Stimulated activated CD8-positive, alpha-beta memory T cell treated with anti-CD3 and anti-CD28 coated beads, Interleukin-15, amount 100 ng/mL, for 48 hours (primary cell): ENCODE measurements around the gene FBXL15.

Experiments used
- DNase-seq, 2 donors: peaks; one replicate each; pipeline ENCODE4 v3.0.0-alpha.2; 2020; ENCODE audit warnings: low read depth in 2 of 2

Gene FBXL15

GRCh38 chr10:102411341-102412255, 9.0 kb upstream of the FBXL15 start:
- no peak for DNase-seq

GRCh38 chr10:102412293-102412692, 8.3 kb upstream of the FBXL15 start:
- no peak for DNase-seq

- no peak for DNase-seq
Observed at GRCh38 chr10:102413053-102413705, 7.5 kb upstream of the FBXL15 start.

- DNase-seq, result no peak
Observed at GRCh38 chr10:102413806-102414561, 6.7 kb upstream of the FBXL15 start.

- DNase-seq, result no peak
Observed at GRCh38 chr10:102414749-102415148, 5.9 kb upstream of the FBXL15 start.

- DNase-seq, result no peak
Observed at GRCh38 chr10:102416283-102416682, 4.4 kb upstream of the FBXL15 start.

GRCh38 chr10:102416695-102417094, 3.9 kb upstream of the FBXL15 start:
- DNase-seq, result no peak

- no peak for DNase-seq
Observed at GRCh38 chr10:102418622-102419268, 1.9 kb upstream of the FBXL15 start, which contains the start of gene PSD. TSS of gene PSD (minus strand) at chr10:102418785. CDS start at chr10:102417038, 1,747 bp downstream.

GRCh38 chr10:102419269-102420180, 1.1 kb upstream of the FBXL15 start:
- DNase-seq, result no peak

- no peak for DNase-seq
Observed at GRCh38 chr10:102420181-102420713, 389 bp upstream of the FBXL15 start.

GRCh38 chr10:102421507-102421756, 796 bp downstream of the FBXL15 start:
- no peak for DNase-seq

- no peak for DNase-seq
Observed at GRCh38 chr10:102421757-102422512, 1.3 kb downstream of the FBXL15 start.

GRCh38 chr10:102422545-102423129, 2.0 kb downstream of the FBXL15 start:
- no peak for DNase-seq

- DNase-seq, result no peak
Observed at GRCh38 chr10:102423372-102423968, 2.8 kb downstream of the FBXL15 start.

GRCh38 chr10:102424145-102424544, 3.5 kb downstream of the FBXL15 start:
- no peak for DNase-seq

- DNase-seq, result no peak
Observed at GRCh38 chr10:102424916-102425315, 4.3 kb downstream of the FBXL15 start.

GRCh38 chr10:102425444-102425843, 4.8 kb downstream of the FBXL15 start:
- DNase-seq, result no peak

- no peak for DNase-seq
Observed at GRCh38 chr10:102426803-102427287, 6.2 kb downstream of the FBXL15 start.

GRCh38 chr10:102429468-102429867, 8.8 kb downstream of the FBXL15 start:
- DNase-seq, result no peak
